NCI-H748 treated with DMSO at 0.1 percent for 48 hours (cell line): ENCODE data around the gene LUC7L3.
A peak's percentile ranks its signal among the peaks of the same experiment; 100 is the strongest.
"Not testable (repeated sequence)": the region's sequence is repeated elsewhere in the genome, so short reads cannot be mapped to it uniquely, and the experiment has no call there.

Experiments used
- DNase-seq: peaks from one replicate; lab custom pipeline; 2025; lab: John Stamatoyannopoulos, UW

Gene LUC7L3

GRCh38 chr17:50708050-50709000, 11.1 kb upstream of the LUC7L3 start:
- peak; percentile 55 for DNase-seq

- not testable (repeated sequence) for DNase-seq
These were observed 10.3 kb upstream of the LUC7L3 start for GRCh38 chr17:50709053-50709452.

DNA sequence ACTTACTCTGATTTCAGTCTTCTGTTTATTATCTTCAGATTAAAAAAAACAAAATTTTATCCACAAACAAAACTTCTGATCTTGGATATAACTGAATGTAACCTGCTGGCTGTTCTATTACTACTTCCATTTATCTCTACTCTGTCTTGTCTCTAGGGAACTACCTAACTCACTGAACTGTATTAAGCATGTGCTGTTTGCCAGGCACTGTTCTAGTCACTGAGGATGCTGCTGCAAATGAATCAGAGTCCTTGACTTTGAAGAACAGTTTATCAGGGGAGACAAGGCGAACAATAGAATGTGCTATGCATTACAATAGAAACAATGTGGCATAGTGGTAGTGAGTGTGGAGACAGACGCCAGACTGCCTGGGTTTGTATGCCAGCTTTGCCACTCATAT, 9.4 kb upstream of the LUC7L3 start:
- no peak for DNase-seq

GRCh38 chr17:50710650-50711049, 8.8 kb upstream of the LUC7L3 start:
- DNase-seq, result no peak

GRCh38 chr17:50712641-50713040, 6.8 kb upstream of the LUC7L3 start:
- no peak for DNase-seq

DNA sequence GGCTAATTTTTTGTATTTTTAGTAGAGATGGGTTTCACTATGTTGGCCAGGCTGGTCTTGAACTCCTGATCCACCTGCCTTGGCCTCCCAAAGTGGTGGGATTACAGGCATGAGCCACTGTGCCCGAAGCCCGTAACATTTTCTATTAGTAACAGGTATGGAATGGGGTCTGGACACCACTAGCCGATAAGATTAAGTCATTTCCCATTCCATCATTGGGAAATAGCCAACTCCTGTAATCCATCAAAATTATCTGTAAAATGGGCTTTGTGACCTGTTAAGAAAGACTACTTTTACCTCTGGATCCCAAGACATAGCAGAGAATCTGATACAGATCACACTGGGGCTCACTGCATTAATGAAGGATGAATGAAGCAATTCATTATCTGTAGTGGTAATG, 3.9 kb upstream of the LUC7L3 start:
- DNase-seq, result no peak

DNA sequence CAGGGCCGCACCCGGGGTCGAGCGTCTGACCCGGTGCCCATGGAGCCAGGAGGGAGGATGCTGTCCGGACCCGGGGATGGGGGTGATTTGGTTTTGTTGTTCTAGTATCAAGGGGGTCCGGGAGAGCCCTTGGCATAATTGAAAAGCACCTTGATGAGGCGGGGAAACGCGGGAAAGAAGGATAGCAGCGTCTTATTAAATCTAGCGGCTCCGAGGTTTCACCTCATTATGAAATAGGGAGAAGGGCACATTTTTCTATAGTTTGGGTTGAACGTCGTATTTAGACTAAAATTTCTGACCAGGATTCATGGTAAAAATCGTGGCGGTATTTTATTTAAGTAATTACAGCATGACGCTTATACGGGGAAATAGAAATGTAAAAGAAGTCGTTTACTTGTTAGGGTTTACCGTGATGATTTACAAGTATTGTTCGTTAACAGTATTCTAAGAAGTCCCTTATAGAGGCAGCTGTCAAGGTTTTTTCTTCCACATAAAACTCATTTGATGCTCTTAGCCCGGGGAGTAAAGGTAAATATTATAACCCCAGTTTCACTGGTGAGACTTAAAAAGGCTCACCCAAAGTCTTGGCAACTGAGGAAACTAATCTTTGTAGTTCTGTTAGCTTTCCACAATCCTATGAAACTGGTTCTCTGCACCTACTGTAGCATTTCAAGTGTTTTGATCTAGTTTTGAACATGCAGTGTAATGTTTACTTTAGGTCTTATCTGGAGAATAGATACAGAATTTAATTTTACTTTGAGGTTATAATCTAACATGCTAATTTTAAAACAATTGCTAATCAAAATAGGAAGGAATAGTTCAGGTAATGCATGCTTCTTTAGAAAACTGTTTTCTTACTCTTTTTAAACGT, 756 bp downstream of the LUC7L3 start:
- DNase-seq, result peak; percentile 7

GRCh38 chr17:50721194-50722010, 2.0 kb downstream of the LUC7L3 start:
- DNase-seq, result peak; percentile 8

DNA sequence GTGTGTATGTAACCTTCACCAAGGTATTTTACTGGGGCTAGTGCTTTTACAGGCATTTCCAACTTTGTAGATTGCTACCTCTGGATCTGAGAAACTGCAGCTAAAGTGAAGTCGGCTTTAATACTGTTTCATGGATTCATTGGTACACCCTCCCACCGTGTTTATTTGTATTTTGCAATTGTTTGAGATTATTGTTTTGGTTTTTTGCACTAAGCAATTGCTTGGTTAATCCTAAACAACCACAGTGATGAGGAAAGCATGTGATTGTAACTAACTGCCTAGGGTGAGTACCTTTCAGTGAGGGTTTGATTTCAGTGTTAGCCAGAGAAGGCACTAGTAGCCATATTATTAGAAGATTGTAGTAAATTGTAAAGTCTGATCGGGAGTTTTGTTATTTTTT, 3.3 kb downstream of the LUC7L3 start:
- DNase-seq, result no peak

DNA sequence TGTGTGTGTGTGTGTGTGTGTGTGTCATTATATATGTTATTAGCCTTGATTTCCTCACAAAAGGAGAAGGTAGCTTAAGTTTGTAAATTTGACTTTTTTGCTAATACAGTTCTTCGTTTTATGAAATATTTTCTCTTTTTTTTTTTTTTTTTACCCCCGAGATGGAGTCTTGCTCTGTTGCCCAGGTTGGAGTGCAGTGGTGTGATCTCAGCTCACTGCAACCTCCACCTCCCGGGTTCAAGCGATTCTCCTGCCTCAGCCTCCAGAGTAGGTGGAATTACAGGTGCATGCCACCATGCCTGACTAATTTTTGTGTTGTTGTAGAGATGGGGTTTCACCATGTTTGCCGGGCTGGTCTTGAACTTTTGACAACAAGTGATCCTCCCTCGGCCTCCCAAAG, 5.2 kb downstream of the LUC7L3 start:
- not testable (repeated sequence) for DNase-seq

- DNase-seq, result no peak
These were observed 6.6 kb downstream of the LUC7L3 start for GRCh38 chr17:50725769-50726655.

DNA sequence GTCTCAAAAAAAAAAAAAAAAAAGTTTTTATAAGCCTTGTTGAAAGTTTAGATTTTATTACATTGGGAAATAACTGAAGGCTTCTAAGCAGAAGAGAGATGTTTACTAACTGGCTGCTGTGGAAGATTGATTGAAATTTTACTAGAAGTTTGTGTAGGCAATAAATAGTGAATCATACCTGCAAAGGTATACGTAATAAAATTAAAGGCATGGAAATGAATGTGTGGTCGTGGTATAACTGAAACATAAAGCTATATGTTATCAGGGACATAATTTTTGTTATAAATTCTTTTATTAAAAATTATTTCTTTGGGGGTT, 8.7 kb downstream of the LUC7L3 start:
- no peak for DNase-seq

GRCh38 chr17:50728881-50729765, 9.7 kb downstream of the LUC7L3 start:
- no peak for DNase-seq

DNA sequence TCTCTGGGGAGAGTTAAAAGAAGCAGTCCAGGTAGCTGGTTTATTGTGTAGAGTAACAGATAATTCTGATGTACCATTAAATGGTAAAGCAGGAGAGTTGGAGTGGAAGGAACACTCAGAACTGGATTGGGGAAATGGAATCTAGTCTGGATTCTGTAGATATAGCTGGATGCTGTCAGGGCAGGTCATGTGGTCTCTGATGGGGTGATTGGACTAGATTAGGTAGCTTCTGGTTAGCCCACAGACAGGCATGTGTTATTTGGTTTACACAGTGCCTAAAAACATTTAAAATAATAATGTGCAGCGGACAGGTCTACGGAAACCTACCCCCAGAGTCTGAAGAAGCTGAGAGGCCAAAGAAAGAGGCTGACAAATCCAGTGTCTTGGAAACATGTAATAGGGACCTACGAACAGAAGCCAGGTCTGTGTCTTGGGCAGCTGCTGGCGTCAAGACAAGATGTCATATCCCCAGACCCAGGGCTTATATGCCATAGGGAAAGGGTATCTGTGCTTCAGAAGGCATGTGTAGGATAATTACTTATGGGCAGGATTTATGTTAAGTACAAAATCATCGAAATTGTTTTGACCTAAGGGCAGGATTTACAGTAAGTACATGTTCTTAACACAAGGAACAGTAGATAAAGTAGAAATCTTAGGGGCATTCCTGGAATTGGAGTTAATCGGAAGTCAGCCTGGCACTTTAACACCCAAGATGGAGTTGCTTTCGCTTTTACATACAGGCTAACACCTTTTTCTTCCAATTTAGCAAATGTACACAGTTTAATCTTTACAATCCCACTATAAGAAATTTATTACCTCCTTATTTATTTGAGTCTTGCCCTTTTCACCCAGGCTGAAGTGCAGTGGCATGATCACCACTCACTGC, 12.4 kb downstream of the LUC7L3 start:
- DNase-seq, result no peak

GRCh38 chr17:50735287-50735686, 15.9 kb downstream of the LUC7L3 start:
- DNase-seq, result no peak

- no peak for DNase-seq
These were observed 17.8 kb downstream of the LUC7L3 start for GRCh38 chr17:50737118-50737698.

GRCh38 chr17:50739098-50739497, 19.7 kb downstream of the LUC7L3 start:
- DNase-seq, result no peak

DNA sequence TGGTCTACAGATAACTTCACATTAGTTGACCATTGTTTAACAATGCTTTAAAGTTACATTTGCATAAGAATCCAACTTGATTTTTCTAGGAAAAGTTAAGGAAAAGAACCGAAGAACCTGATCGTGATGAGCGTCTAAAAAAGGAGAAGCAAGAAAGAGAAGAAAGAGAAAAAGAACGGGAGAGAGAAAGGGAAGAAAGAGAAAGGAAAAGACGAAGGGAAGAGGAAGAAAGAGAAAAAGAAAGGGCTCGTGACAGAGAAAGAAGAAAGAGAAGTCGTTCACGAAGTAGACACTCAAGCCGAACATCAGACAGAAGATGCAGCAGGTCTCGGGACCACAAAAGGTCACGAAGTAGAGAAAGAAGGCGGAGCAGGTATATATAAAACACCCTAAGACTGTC, 26.2 kb downstream of the LUC7L3 start:
- DNase-seq, result no peak

- no peak for DNase-seq
These were observed 29.8 kb downstream of the LUC7L3 start for GRCh38 chr17:50749245-50749644.
